HG03442 (cell line): ENCODE results near the gene DPYSL4.

Experiments used
- ATAC-seq: cut with Tn5 transposase; IDR thresholded peaks from one replicate; pipeline ENCODE4 v1.9.1; 2021; ENCODE audit warnings: mild to moderate bottlenecking, moderate library complexity; ENCODE audit not compliant: unreplicated experiment

DPYSL4 gene

DNA sequence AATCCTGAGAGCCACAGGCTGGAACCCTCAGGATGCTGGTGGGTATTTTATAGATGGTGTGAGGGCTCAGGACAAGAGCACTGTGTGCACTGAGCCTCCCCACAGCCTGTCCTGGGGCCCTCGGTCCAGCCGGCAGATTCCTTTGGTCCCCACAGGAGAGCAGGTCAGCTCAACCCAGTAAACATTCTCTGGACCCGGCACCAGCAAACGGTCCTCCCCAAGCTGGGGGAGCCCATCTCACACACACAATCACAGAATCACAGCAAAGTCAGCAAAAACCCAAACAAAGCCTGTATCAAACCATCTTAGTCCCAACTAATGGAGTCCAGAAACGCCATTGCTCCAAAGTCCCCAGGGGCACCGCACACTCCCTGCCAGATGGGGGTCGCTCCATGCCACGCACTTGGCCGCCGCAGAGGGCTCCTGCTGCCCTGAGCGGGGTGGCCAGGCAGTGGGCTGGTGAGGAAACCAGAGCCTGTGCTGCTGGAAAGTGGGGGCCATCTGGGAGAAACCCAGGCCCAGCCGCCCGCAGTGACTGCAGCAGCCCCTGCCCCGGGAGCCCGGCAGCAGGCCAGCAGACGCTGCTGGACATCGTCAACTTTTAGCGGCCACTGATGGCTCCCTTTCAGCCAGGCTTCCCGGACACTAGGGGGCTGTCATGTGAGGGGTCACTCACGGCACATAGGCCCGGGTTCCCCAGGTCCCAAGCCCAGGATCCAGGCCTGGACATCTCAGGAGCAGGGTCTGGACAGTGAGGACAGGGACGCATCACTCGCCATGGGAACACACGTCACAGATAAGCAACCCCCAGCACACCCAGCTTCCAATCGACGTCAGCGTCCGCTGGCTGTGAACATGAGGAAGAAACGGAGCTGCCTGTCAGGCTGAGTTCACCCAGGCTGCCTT lies 52.6 kb downstream of the DPYSL4 start:
- no peak for ATAC-seq

DNA sequence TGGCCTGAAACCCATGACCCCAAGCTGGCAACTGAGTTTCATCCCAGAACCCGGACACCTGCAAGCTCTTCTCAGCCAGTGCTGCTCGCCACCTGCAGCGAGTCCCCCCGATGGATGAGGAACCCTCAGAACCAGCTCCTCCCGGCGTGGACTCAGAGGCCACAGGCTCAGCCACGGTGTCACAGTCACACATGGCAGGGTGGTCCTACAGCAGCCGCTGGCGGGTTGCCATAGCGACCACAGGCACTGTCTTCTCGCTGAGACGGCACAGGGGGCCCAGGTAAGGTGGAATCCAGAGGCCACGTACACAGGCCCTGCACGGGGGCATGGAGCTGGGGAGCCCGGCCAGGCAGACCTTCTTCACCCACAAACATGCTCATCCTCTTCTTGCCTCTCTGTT lies 53.4 kb downstream of the DPYSL4 start:
- no peak for ATAC-seq

DNA sequence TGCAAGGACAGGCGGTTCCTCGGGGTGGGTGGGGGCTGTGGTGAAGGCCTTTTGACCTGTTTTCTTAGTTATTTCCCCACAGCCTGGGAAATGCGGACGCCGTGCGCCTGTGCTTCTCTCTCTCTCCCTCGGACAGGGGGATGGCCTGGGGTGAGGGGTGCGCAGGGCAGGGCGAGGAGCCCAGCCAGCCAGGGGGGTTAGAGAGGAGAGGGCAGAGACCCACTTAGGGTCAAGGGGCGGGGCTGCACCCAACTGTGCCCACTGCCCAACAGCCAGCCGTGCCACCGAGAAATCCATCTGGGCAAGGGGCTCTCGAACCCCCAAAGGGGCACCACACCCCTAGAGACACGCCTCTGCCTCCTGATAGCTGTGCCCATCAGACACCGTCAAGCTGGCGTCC lies 53.8 kb downstream of the DPYSL4 start:
- ATAC-seq, result no peak

DNA sequence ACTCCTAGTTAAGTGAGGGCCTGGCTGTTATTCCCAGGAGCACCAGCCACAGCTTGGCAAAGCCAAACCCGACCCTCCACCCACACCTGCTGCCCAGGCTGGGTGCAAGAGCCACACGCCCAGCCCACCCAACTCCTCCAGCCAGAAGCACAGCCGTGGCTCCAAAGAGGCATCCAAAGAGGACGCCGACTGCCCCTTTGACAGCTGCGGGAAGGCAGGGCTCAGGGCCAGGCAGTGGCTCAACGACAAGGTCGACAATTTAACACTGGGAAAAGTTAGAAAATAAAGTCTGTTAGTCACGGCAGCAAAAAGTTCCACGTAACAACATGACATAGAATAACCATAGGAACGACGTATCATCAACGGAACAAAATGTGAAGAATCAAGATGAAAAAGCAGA lies 54.3 kb downstream of the DPYSL4 start:
- no peak for ATAC-seq

DNA sequence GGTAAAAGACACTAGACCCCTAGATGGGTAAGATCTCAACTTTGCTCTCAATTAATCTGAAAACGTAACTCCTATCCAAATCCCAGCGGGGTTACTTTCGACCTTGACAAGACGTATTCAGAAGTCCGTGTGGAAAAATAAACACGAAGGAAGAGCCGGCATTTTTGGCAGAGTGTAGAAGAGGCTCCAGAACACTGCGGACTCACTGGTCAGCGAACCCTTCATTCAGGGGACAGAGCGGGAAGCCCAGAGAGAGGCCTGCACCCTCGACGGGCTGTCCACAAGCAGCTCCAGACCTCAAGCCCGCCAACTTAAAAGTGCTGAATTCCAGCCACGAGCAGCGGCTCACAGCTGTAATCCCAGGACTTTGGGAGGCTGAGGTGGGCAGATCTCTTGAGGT lies 54.7 kb downstream of the DPYSL4 start:
- ATAC-seq, result no peak

DNA sequence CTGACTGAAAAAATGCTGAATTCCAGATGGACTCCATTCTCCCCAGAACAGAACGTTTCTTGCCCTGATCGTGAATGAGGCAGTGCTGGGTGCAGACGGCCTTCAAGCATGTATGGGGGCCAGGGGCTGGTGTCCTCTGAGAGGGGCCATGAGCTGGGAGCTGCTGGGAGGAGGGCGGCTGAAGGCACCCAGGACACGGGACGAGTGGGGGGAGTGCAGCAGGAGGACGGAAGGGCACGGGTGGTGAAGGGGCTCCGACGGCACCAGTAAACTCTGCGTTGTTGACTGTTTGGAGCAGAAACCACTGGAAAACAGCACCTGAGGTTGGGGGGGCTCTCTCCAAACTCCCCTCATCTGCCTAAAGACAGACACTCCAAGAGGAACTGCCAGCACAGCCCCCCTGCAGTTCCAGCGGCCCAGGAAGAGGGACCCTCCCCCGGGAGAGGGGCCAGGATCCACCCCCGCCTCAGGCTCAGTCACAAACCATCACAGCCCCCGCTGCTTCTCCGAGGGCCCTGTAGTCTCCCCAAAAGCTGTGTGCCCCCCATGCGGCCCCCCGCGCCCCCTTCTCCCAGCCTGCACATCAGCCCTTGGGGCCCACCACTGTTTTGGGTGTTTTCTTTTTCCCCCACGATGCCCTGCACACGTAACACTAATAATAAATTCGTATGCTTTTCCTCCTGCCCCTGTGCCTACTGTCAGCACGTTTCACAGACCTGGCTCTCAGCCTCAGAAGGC lies 55.5 kb downstream of the DPYSL4 start:
- ATAC-seq, result no peak

DNA sequence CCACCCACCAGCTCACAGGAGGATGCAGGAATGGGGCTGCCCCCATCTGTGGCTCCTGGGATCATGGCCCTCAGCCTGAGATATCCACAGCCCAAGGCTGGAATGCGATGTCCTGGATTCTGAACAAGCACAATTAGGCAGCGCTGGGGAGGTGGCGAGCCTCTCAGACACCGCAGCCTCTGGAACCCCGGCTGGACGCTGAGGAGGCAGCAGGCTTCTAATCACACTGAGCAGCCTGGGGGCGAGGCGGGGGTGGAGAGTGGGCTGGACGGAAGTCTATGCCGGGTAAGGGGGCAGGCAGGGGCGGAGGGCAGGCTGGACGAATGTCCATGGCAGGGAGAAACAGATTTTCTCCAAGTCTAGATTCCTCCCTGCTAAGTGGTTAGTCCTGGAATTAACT lies 56.4 kb downstream of the DPYSL4 start:
- no peak for ATAC-seq

DNA sequence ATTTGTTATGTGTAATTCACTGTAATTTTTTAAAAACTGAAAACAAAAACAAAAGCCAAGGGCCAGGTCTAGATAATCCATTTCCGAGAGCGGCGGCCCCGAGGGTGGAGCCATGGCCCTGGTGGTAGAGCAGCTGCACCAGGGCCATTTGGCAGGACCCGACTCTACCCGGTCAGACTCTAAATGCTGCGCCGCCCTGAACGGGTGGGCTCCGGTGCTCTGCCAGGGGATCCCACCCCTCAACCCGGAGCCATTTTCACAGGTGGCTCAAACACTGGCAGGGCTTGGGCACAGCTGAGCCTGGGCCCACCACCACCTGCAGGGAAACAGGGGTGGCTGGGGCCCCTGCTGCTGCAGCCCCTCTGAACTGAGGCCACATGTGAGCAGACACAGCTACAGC lies 56.9 kb downstream of the DPYSL4 start:
- ATAC-seq, result no peak

DNA sequence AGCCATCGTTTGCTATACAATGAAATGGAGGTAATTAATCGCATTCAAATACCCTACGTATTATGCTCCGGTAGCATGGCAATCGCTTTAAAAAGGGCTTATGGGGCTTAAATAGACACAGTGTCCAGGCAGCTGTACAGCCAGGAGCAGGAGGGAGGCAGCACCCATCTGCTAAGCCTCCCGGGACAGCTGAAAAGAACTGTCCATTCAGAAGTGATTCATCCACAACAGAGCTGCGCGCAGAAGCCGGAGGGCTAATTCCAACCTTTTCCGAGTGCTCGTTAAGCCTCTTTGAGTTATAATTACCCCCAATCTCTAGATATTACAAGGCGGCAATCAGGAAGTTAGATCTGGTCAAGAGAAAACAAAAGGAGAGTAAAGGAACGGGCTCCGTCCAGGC lies 58.3 kb downstream of the DPYSL4 start:
- ATAC-seq, result no peak

DNA sequence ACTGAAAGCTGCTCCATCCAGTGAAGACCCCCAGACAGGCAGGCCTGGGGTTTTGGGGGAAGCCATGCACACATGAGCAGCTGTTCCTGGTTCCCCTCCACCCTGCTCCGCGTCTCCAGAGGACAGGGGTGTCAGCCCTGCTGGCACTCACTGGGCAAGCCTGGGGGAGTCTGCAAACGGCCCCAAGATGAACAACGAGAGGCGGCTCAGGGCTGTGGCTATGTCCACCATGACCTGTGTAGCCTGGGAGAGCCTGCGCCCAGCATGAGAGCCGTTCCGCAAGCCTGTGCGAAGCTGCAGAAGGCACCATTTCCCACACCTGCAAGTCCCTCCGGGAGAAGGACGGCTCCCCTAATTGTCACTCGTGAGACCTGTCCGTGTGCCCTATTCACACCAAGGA lies 59.5 kb downstream of the DPYSL4 start:
- no peak for ATAC-seq

DNA sequence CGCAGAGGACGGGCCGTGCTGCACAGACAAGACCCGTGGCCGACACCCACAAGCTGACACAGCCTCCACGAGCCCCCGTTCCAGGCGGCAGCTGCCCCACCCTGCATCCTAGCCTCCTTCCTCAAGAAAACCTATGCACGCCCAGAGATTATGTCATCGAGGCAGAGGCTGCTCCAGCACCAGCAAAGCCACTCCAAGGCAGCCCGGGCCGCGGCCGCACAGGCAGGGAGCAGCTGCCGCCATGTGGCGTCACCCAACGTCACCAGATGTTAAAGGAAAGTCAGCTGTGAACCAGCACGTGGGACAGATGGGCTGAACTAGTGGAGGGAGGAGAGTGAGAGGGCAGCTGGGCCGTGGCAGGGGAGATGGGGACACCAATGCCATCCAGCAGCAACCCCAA lies 61.2 kb downstream of the DPYSL4 start:
- ATAC-seq, result no peak

DNA sequence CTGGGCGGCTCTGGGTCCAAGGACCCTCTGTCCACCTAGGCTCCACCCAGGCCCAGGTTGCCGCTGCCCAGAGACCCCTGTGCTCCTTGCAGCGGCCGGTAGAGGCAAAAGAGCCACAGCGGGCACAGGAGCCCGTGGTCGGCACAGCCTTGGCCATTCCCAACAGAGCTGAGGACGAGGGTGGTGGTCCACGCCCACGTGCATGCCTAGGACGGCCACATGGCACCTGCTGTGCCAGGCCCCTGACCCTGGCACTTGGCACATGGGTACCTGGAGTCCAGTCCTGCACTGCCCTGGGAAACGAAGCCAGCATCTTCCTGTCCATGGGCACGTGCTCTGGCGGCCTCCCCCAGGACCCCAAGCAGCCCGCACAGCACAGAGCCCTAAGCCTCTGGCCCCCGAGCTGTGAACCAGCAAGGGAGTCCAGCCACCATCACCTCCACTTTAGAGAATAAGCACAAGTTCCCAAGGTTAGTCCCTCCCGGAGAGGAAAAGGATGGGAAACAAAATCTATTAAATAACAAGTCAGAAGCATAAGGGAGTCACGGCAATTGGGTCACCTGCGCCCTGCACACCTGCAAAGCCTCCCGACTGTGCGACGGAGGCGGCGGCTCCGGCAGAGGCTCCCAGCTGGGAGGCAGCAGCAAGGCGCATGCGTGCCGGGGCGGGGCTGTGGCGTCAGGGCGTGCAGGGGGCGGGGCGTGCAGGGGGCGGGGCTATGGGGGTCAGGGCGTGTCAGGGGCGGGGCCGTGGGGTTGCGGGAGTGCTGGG lies 61.9 kb downstream of the DPYSL4 start:
- ATAC-seq, result no peak

DNA sequence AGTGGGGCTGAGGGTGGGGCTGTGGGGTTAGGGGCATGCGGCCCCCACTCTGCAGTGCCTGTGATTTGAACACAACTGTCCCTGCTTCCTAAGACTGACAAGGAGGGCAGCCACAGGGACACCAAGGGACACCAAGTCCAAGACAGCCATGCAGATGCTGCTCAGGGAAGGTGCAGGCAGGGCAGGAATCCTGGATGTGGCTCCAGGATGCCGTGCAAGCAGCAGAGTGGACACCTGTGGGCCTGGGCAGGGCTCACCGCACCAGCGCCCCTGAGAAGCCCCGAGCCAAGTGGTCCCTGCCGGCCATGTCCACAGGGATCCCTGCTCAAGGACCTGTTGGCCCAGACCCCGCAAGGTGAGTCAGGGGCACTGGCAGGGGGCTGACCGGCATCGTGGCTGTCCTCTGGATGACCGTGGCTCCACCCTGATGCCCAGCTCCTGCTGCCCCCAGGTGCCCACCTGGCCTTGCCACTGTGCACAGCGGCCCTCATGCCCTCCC lies 62.5 kb downstream of the DPYSL4 start:
- no peak for ATAC-seq

DNA sequence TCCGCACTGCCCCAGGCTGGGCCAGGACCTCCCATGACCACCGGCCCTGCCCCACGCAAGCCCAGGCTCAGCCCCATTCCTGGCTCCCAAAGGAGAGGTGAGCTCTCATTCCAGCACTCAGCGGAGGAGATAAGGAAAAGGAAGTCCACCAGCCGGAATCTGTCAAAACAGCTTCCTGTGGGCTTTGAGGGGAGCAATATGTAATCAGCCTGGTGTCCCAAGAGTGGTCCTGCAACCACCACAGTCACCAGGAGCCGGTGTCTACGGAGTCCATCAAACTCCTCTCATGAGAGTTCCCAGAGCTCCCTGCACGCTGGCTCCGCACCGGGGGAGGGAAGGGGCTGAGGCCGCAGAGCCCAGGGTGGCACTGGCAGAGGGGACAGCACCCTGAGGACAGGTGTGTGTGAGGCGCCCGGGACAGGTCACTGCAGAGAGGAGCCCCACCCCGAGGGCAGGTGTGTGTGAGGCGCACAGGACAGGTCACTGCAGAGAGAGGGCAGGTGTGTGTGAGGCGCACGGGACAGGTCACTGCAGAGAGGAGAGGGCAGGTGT lies 63.2 kb downstream of the DPYSL4 start:
- no peak for ATAC-seq

DNA sequence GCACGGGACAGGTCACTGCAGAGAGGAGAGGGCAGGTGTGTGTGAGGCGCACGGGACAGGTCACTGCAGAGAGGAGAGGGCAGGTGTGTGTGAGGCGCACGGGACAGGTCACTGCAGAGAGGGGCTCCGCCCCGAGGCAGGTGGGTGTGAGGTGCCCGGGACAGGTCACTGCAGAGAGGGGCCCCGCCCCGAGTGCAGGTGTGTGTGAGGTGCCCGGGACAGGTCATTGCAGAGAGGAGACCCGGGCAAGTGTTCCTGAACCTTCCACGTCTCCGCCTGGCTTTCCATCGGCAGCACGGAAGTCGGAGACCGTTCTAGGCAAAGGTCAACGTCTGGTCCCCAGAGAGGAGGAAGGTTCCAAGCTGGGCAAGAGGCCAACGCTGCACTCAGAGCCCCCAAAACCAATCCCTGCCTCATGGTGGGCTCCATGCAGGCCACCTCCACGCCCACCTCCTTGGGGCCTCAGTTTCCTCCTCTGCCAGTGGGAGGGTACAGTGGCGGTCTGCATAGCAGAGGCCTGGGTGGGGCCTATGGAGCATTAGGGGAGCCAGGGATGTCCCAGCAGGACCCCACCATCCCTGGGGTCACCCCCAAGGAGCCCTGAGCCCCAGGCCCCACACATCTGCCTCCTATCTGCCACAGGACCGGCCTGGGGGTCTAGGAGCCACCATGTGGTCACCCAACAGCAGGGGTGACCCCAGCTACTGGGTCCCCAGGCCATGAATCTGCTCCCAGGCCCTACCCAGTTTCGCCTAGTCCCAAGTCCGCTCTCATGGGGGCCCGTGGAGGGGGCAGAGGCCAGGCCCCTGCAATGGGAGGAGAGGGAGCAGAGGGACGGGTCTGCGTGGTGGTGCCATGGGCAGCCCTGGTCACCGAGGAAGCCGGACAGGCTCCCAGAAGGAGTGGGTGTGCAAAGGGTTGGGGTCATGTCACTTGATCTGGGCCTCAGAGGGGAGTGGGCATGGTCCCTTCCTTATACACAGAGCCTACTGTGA lies 64.0 kb downstream of the DPYSL4 start:
- no peak for ATAC-seq

DNA sequence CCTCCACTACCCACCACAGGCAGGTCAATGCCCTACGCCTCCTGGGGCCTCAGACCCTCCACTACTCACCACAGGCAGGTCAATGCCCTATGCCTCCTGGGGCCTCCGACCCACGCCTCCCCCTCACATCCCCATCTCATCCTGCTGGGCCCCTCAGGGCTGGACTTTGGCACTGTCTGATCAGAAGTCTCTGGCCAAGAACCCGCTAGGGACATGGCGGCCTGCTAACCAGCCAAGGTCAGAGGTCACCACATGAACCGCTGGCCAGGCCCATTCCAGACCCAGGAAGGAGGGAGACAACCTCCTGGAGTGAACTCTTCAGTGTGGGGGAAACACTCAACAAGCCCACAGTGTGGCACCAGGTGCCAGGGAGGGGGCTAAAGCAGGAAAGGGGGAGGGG lies 65.2 kb downstream of the DPYSL4 start:
- ATAC-seq, result no peak

DNA sequence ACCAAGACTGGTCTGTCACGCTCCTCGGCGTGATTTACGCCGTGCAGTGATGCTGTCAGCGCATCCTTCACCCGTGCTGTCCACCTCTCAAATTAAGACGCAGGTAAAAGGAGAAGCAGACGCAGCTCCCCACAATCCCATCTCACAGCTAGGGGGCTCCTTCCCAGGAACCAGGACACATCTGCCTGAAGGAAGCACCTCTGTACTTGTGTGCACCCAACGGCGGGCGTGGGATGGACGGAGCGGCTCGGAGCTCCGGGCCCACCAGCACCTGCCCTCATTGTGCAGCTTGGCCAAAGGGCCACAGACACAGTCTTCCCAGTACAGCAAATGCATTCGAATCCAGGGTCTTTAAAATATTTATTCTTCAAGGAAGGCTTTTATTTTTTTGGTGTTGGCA lies 65.7 kb downstream of the DPYSL4 start:
- no peak for ATAC-seq

DNA sequence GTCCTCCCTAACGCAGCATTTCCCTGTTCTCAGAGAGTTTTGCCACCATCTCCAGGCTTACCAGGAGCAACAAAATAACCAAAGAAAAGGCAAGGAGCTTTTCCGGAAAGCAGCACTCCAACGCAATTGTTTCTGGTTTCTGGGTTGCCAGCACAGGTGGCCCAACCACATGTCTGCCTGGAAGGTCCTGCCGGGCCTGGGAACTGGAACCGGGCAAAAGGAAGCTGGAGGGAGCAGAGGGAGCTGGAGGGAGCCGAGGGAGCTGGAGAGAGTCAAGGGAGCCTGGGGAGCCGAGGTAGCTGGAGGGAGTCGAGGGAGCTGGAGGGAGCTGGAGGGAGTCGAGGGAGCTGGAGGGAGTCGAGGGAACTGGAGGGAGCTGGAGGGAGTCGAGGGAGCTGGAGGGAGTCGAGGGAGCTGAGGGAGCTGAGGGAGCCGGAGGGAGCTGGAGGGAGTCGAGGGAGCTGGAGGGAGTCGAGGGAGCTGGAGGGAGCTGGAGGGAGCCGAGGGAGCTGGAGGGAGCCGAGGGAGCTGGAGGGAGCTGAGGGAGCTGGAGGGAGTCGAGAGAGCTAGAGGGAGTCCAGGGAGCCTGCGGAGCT lies 66.4 kb downstream of the DPYSL4 start:
- no peak for ATAC-seq

DNA sequence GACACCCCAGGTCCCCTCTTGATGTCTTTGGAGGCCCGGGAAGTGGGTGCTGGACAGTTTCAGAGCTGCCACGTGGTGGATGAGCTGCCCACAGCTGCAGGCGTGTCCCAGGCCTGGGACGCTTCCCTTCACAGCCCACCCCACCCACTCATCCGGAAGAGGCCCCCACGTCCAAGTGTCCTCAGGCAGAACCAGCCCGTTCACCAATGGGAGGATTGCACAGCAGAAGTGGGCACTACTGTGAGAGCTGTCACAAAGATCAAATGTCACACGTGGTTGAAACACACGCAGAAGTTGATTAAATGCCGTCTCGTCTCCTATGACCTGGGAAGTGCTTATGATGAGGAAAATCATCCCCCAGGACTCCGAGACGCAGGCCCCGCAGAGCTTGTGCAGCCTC lies 68.1 kb downstream of the DPYSL4 start:
- ATAC-seq, result no peak
